GM12864 (cell line): ENCODE measurements around the gene DDC.

Source experiments
- DNase-seq: peaks from one replicate; pipeline ENCODE4 v3.0.0-alpha.2; 2011; ENCODE audit warnings: low read depth
- H3K4me3 ChIP-seq: 2 replicates; pipeline ENCODE4 v1.5.1; 2011; ENCODE audit warnings: mild to moderate bottlenecking, low read depth, low read length, control low read depth
- CTCF ChIP-seq: IDR thresholded peaks from 2 replicates; pipeline ENCODE4 v1.5.1; 2011; ENCODE audit warnings: low read depth, mild to moderate bottlenecking, moderate library complexity, low read length, control low read depth, inconsistent platforms; ENCODE audit errors: missing control alignments

Gene DDC

GRCh38 chr7:50446542-50446960, 118.7 kb downstream of the DDC start:
- no peak for TF ChIP-seq CTCF
- no peak overlapping the region for H3K4me3 ChIP-seq
- no peak for DNase-seq

- DNase-seq, result no peak
- no peak for TF ChIP-seq CTCF
- H3K4me3 ChIP-seq, result no peak overlapping the region
Measured at GRCh38 chr7:50436133-50436806, 128.9 kb downstream of the DDC start.

GRCh38 chr7:50431722-50432305, 133.4 kb downstream of the DDC start:
- no peak overlapping the region for H3K4me3 ChIP-seq
- no peak for DNase-seq
- TF ChIP-seq CTCF, result no peak

GRCh38 chr7:50431316-50431715, 133.9 kb downstream of the DDC start:
- DNase-seq, result no peak
- H3K4me3 ChIP-seq, result no peak overlapping the region
- TF ChIP-seq CTCF, result no peak

- no peak for TF ChIP-seq CTCF
- no peak for DNase-seq
Measured at GRCh38 chr7:50428911-50429310, 136.3 kb downstream of the DDC start.

GRCh38 chr7:50427518-50427917, 137.7 kb downstream of the DDC start:
- no peak for TF ChIP-seq CTCF
- DNase-seq, result no peak
- no peak overlapping the region for H3K4me3 ChIP-seq

More at GRCh38 chr7:50428911-50429310, 136.3 kb downstream of the DDC start:
- H3K4me3 ChIP-seq, result no peak overlapping the region
